ENCODE measurements around the gene TRIM51G.
"Not testable (repeated sequence)": the region's sequence is repeated elsewhere in the genome, so short reads cannot be mapped to it uniquely, and the experiment has no call there.

The TRIM51G gene, protein sequence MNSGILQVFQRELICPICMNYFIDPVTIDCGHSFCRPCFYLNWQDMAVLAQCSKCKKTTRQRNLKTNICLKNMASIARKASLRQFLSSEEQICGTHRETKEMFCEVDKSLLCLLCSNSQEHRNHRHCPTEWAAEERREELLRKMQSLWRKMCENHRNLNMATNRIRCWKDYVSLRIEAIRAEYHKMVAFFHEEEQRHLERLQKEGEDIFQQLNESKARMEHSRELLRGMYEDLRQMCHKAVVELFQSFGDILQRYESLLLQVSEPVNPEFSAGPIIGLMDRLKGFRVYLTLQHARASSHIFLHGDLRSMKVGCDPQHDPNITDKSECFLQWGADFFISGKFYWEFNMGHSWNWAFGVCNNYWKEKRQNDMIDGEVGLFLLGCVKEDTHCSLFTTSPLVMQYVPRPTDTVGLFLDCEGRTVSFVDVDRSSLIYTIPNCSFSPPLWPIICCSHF

DNA sequence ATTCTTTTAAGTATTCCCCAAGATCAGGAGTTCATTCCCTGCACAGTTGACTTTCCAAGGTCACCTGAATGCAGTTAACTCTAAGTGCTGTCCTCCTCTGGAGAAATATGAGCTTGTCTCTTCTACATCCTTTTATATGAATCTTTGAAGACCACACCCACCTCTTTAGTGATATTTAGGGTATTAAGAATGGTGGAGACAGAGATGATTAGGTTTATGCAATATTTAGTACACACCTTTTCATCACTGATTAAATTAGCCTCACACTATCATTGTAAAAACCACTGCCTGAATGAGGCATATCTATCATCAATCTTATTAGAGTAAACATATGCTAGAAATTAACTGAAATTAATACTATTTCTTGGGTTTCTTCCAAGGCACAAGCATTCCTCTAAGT, at the start of gene TRIM51G:
TSS of gene TRIM51G (minus strand) at position 101 of the 400 bp plus-strand sequence. CDS start 2,190 bp downstream, outside the sequence.
- not testable (repeated sequence) for DNase-seq (ENCODE audit: low read depth); H3K4me3 ChIP-seq (ENCODE audit: low read depth, low read length)

DNA sequence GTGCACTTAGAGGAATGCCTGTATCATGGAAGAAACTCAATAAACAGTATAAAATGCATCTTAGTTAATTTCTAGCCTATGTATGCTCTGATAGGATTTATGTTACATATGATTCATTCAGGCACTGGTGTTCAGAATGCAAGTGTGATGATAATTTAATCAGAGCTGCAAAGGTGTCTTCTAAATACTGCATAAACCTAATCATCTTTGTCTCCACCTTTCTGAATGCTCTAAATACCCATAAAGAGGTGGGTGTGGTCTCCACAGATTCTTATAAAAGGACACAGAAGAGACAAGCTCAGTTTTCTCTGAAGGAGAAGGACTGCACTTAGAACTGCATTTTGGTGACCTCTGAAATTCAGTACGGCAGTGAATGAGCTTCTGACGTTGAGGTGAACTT, 44.8 kb upstream of the TRIM51G start, which contains the start of gene TRIM49B:
TSS of gene TRIM49B (plus strand) at position 301 of the 400 bp plus-strand sequence. CDS start 2,777 bp downstream, outside the sequence.
- DNase-seq (ENCODE audit: low read depth); H3K4me3 ChIP-seq (ENCODE audit: low read depth, low read length): not testable (repeated sequence)

DNA sequence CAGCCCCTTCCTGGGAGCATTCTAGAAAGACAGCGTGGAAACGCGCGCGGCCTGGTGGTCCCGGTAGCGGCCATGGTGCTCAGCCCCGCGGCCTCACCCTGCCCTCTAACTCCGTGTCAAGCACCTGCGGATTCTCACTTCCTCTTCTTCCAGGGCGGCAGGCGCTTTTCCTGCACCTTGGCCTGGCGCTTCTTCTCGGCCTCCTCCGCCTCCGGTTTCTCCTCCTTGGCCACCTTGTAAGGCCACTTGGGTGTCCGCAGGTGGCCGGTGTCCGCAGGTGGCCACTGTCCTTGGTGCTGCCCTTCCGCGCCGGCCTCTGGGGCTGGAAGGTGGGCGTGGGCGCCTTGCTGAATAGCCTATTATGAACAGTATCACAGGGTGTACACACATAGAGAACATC, 15.1 kb downstream of the TRIM51G start:
- H3K4me3 ChIP-seq (ENCODE audit: low read depth, low read length); DNase-seq (ENCODE audit: low read depth): not testable (repeated sequence)

DNA sequence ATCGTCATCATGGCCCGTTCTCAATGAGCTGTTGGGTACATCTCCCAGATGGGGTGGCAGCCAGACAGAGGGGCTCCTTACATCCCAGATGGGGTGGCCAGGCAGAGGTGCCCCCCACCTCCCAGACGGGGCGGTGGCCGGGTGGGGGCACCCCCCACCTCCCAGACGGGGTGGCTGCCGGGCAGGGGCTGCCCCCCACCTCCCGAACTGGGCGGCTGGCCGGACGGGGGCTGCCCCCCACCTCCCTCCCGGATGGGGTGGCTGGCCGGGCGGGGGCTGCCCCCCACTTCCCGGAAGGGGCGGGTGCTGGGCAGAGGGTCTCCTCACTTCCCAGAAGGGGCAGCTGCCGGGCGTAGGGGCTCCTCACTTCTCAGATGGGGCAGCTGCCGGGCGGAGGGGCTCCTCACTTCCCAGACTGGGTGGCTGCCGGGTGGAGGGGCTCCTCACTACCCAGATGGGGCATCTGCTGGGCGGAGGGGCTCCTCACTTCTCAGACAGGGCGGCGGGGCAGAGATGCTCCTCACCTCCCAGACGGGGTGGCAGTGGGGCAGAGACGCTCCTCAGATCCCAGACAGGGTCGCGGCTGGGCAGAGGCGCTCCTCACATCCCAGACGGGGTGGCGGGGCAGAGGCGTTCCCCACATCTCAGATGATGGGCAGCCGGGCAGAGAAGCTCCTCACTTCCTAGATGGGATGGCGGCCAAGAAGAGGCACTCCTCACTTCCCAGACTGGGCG, 28.2 kb downstream of the TRIM51G start:
- H3K4me3 ChIP-seq (ENCODE audit: low read depth, low read length); DNase-seq (ENCODE audit: low read depth): not testable (repeated sequence)

DNA sequence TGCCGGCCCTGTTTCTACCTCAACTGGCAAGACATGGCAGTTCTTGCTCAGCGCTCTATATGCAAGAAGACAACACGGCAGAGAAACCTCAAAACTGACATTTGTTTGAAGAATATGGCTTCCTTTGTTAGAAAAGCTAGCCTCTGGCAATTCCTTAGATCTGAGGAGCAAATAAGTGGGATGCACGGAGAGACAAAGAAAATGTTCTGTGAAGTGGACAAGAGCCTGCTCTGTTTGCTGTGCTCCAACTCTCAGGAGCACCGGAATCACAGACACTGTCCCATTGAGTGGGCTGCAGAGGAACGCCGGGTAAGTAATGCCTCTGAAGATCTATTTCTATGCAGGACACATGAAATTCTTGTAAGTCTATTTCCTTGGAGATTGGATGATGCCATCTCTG, 37.9 kb downstream of the TRIM51G start:
- not testable (repeated sequence) for H3K4me3 ChIP-seq (ENCODE audit: low read depth, low read length); DNase-seq (ENCODE audit: low read depth)

Measured in LNCaP clone FGC (cell line).